ENCODE measurements around the gene MAGOH.
"Not testable (repeated sequence)": the region's sequence is repeated elsewhere in the genome, so short reads cannot be mapped to it uniquely, and the experiment has no call there.

MAGOH gene

DNA sequence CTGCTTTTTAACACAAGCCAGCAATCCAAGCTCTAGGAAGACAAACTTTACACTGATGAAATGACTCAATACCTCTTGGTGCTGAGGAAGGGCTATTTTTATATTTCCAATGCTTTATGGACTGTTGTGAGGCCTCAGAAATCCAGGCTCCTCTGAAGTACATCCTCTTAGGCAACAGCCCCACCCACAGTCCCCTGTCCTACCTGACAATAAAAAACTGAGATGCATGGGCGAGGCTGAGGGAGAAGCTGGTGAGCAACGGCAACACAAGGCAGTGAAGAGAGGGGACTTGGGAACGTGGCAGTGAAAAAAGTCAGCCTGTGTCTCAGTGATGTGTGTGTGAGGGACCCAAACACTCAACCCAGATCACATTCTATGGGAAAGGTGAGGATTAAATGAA lies 51.8 kb downstream of the MAGOH start:
- no peak for DNase-seq (ENCODE audit: low spot score)

- DNase-seq (ENCODE audit: low spot score), result not testable (repeated sequence)
Measured at GRCh38 chr1:53185955-53186297, 52.4 kb downstream of the MAGOH start.

DNA sequence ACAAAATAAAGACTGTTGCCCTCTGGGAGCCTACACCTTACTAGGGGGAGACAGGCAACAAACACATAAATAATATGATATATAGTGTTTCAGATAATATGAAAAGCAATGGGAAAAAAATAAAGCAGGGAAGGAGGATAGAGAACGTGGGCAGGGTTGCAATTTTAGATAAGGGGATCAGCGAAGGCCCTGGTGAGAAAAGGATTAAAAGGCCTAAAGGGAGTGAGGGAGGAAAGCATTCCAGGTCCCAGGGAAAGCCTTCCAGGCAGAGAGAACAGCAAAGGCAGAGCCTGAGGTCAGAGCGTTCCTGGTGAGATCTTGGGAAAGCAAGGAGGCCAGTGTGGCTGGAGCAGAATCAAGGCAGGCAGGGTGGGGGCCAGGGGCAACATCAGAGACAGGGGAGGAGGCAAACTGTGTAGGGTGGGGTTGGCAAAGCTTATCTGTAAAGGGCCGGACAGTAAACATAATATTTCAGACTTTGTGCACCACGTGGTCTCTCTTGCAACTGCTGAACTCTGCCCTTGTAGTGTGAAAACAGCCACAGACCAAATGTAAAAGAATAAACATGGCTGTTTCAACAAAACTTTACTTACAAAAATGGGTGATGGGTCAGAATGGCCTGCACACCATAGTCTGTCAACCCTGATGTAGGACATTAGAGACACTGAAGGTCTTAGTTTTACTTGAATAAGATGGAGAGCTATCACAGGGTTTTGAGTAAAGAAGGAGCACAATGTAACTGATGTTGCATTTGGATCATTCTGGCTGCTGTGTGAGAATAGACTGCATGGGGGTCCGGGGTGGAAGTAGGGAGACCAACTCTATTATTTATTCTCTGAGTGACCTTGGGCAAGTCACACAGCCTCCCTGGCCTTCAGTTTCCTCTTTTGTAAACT lies 55.0 kb downstream of the MAGOH start:
- DNase-seq (ENCODE audit: low spot score), result no peak

- DNase-seq (ENCODE audit: low spot score), result no peak
Measured at GRCh38 chr1:53182716-53183094, 55.6 kb downstream of the MAGOH start.

GRCh38 chr1:53182111-53182593 lies 56.2 kb downstream of the MAGOH start:
- DNase-seq (ENCODE audit: low spot score), result peak; percentile 70

DNA sequence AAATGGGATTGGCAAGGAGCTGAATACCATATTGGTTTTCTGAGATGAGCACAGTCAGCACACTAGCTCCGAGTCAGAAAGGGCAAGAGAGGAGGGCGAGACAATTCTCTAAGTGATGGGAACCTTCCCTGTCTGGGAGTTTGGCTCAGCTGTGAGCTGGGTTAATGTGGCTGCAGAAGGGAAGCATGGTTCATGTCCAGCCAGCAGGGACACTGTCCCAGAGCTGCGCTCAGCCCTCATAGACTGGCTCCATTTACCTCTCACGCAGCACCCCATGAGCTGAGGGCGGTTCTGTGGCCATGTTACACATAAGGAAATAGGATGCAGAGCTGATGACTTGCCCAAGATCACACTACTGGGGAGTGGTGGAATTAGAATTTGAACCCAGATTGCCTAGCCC lies 57.4 kb downstream of the MAGOH start:
- DNase-seq (ENCODE audit: low spot score), result no peak

GRCh38 chr1:53180226-53180625 lies 58.1 kb downstream of the MAGOH start:
- no peak for DNase-seq (ENCODE audit: low spot score)
